Endodermal cell (in vitro differentiated cells): Measurements from ENCODE around the gene ASTN2. TPM values are rescaled to one million over a fixed set of nuclear protein-coding genes. Genes with fewer than 3 reads are reported as not detected.

Source experiments
- DNase-seq: peaks from one replicate; pipeline ENCODE4 v3.0.0-alpha.2; 2017
- H3K27ac ChIP-seq: 2 replicates; pipeline ENCODE4 v1.5.1; 2013; ENCODE audit warnings: mild to moderate bottlenecking, low read depth, low read length, moderate library complexity
- H3K27me3 ChIP-seq: 2 replicates; pipeline ENCODE4 v1.6.1; 2013; ENCODE audit warnings: mild to moderate bottlenecking, low read length, moderate library complexity; ENCODE audit not compliant: insufficient read depth, control insufficient read depth, poor library complexity, severe bottlenecking
- H3K36me3 ChIP-seq: 2 replicates; pipeline ENCODE4 v1.7.0; 2013; ENCODE audit warnings: mild to moderate bottlenecking, low read length, moderate library complexity; ENCODE audit not compliant: control insufficient read depth, insufficient read depth
- H3K4me1 ChIP-seq: one replicate; pipeline ENCODE4 v1.7.0; 2013; ENCODE audit warnings: low read length; ENCODE audit not compliant: control insufficient read depth, insufficient read depth
- H3K4me3 ChIP-seq: 2 replicates; pipeline ENCODE4 v1.5.1; 2013; ENCODE audit warnings: mild to moderate bottlenecking, low read length, moderate library complexity
- H3K9ac ChIP-seq: 2 replicates; pipeline ENCODE4 v1.6.1; 2013; ENCODE audit warnings: mild to moderate bottlenecking, low read length, moderate library complexity; ENCODE audit not compliant: poor library complexity, severe bottlenecking; ENCODE audit errors: extremely low read depth
- H3K9me3 ChIP-seq: 2 replicates; pipeline ENCODE4 v1.6.1; 2013; ENCODE audit warnings: mild to moderate bottlenecking, low read length, moderate library complexity; ENCODE audit not compliant: control insufficient read depth
- H3K27ac Mint-ChIP-seq: 2 replicates; pipeline ENCODE4 v1.8.0; 2020; ENCODE audit warnings: mixed read lengths
- H3K27me3 Mint-ChIP-seq: 2 replicates; pipeline ENCODE4 v1.8.0; 2021; ENCODE audit warnings: mild to moderate bottlenecking, mixed read lengths; ENCODE audit not compliant: insufficient read depth
- H3K36me3 Mint-ChIP-seq: 2 replicates; pipeline ENCODE4 v1.8.0; 2020; ENCODE audit warnings: low read depth, mixed read lengths
- H3K4me1 Mint-ChIP-seq: 2 replicates; pipeline ENCODE4 v1.8.0; 2020; ENCODE audit warnings: mixed read lengths
- H3K4me3 Mint-ChIP-seq: 2 replicates; pipeline ENCODE4 v1.8.0; 2020; ENCODE audit warnings: mild to moderate bottlenecking, moderate library complexity, mixed read lengths
- H3K9me3 Mint-ChIP-seq: 2 replicates; pipeline ENCODE4 v1.8.0; 2020; ENCODE audit warnings: mild to moderate bottlenecking, mixed read lengths
- WGBS, 2 experiments: methylation state at CpG; one replicate each; pipeline versions ENCODE4 v1.1.5 to v1.1.7; 2013; ENCODE audit warnings: missing lambda C conversion rate in 2 of 2, mixed read lengths in 1 of 2; ENCODE audit not compliant: insufficient coverage in 1 of 2, insufficient read length in 1 of 2; 5-methylcytosine and 5-hydroxymethylcytosine counted together
- total RNA-seq, 2 donors: library from RNA; stranded (reverse); fragmentation: NEBNext Ultra II Directional in 1 of 2; extraction: Animal tissue kit (Norgen Biotek cat#: 25700) in 1 of 2; gene quantifications; 2 replicates in 1 of 2; 3 replicates in 1 of 2; pipeline ENCODE4 v1.2.1, GENCODE V29; 2021
- TF ChIP-seq, protein P1 (sequence below): fragments of 200-600 bp; sonication (generic); conservative IDR thresholded peaks from 2 replicates; pipeline ENCODE4 v1.5.0; 2021; ENCODE audit warnings: antibody characterized with exemption, mild to moderate bottlenecking

ASTN2 gene
- total RNA-seq, 2 donors from 2014 or later: 8.9 to 10.4 TPM

DNA sequence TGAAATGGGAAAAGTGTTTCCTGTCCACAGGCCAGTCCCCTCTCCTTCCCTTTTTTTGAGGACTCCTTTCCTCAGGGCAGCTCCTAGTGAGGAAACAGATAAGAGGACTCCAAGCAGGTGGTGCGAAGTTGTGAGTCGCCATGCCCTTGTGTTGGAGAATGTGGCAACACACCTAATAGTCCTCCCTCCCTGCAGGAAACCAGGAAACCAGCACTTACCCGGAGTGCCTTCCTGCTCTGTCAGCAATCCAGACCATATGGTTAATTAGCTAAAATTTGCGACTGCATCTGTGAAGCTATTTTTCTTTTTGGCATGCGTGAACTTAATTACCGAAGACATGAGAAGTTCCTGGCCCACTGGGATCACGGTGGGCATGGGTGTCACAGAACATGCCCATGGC is 657.8 kb downstream of the ASTN2 start:
- TF ChIP-seq, protein P1, sequence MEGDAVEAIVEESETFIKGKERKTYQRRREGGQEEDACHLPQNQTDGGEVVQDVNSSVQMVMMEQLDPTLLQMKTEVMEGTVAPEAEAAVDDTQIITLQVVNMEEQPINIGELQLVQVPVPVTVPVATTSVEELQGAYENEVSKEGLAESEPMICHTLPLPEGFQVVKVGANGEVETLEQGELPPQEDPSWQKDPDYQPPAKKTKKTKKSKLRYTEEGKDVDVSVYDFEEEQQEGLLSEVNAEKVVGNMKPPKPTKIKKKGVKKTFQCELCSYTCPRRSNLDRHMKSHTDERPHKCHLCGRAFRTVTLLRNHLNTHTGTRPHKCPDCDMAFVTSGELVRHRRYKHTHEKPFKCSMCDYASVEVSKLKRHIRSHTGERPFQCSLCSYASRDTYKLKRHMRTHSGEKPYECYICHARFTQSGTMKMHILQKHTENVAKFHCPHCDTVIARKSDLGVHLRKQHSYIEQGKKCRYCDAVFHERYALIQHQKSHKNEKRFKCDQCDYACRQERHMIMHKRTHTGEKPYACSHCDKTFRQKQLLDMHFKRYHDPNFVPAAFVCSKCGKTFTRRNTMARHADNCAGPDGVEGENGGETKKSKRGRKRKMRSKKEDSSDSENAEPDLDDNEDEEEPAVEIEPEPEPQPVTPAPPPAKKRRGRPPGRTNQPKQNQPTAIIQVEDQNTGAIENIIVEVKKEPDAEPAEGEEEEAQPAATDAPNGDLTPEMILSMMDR: no peak
- H3K27me3 Mint-ChIP-seq: peaks cover 39% of the 10 kb centered on the region
- H3K4me3 ChIP-seq: no peak overlapping the region
- DNase-seq: peak; percentile 54
- H3K9me3 ChIP-seq: peaks cover 12% of the 10 kb centered on the region
- no peaks in the 10 kb centered on the region for H3K36me3 Mint-ChIP-seq
- H3K4me3 Mint-ChIP-seq: no peak overlapping the region
- no peaks in the 10 kb centered on the region for H3K36me3 ChIP-seq
- H3K27me3 ChIP-seq: peaks cover 23% of the 10 kb centered on the region
- H3K4me1 Mint-ChIP-seq: peaks cover 14% of the 10 kb centered on the region
- H3K9me3 Mint-ChIP-seq: peaks cover 9% of the 10 kb centered on the region
- H3K27ac ChIP-seq: no peak overlapping the region
- H3K27ac Mint-ChIP-seq: no peak overlapping the region
- H3K4me1 ChIP-seq: peaks cover 11% of the 10 kb centered on the region
- WGBS, 2 experiments: 82 to 90% methylated on average over 7 of the region's 7 CpGs
- no peak overlapping the region for H3K9ac ChIP-seq

DNA sequence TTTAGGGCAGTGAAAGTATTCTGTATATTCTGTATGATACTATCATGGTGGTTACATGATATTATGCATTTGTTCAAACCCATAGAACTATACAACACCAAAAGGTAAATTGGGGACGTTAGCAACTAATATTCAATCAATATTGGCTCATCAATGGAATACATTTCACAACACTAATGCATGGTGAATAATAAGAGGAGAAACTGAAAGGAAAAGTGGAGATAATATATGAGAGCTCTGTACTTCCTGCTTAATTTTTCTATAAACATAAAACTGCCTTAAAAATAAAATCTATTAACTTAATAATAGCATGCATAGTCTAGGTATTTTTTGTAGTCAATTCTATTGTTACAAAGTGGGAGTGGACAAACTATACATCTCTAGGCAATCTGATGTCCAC is 661.5 kb downstream of the ASTN2 start:
- Histone ChIP-seq H3K27ac (no peak overlapping the region), H3K9me3 (peaks cover 12% of the 10 kb centered on the region), H3K4me1 (no peaks in the 10 kb centered on the region), H3K27me3 (peaks cover 7% of the 10 kb centered on the region), H3K9ac (no peak overlapping the region), H3K4me3 (no peak overlapping the region), H3K36me3 (no peaks in the 10 kb centered on the region)
- no peak overlapping the region for H3K27ac Mint-ChIP-seq
- WGBS, 2 experiments: no CpG with 5 or more reads among the region's 1 CpG
- TF ChIP-seq, protein P1: no peak
- H3K27me3 Mint-ChIP-seq: peaks cover 13% of the 10 kb centered on the region
- H3K36me3 Mint-ChIP-seq: no peaks in the 10 kb centered on the region
- peaks cover 9% of the 10 kb centered on the region for H3K9me3 Mint-ChIP-seq
- DNase-seq: no peak
- H3K4me1 Mint-ChIP-seq: peaks cover 12% of the 10 kb centered on the region
- no peak overlapping the region for H3K4me3 Mint-ChIP-seq

DNA sequence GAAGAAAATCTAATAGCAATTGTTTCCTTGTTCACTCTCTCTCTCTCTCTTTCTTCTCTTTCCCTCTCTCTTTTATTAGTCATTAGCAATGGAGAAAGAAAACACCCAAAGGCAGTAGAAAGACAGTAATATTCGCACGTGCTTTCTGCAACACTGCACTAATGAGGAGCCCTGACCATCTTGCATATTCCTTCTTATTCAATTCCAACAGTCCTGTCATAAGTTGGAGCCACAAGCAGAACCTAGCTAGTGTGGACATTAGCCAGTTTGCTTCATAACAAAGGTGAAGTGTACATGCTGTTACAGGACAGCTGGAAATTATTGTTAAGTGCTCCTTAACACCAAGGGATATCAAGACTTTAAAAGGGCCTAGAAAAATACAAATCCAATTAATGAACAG is 664.3 kb downstream of the ASTN2 start:
- peaks cover 16% of the 10 kb centered on the region for H3K4me1 Mint-ChIP-seq
- no peaks in the 10 kb centered on the region for H3K36me3 Mint-ChIP-seq
- TF ChIP-seq, protein P1: no peak
- Histone ChIP-seq H3K27ac (no peak overlapping the region), H3K4me3 (no peak overlapping the region), H3K9me3 (peaks cover 3% of the 10 kb centered on the region), H3K9ac (no peak overlapping the region), H3K4me1 (no peaks in the 10 kb centered on the region), H3K27me3 (no peaks in the 10 kb centered on the region), H3K36me3 (no peaks in the 10 kb centered on the region)
- peaks cover 22% of the 10 kb centered on the region for H3K27me3 Mint-ChIP-seq
- H3K4me3 Mint-ChIP-seq: no peak overlapping the region
- WGBS, 2 experiments: 64% methylated on average over 2 of the region's 2 CpGs; no CpG with 5 or more reads in 1 of the 2 experiments
- DNase-seq: no peak
- H3K27ac Mint-ChIP-seq: no peak overlapping the region
- H3K9me3 Mint-ChIP-seq: peaks cover 3% of the 10 kb centered on the region
